ENCODE data around the gene GATAD2A.

Gene GATAD2A

DNA sequence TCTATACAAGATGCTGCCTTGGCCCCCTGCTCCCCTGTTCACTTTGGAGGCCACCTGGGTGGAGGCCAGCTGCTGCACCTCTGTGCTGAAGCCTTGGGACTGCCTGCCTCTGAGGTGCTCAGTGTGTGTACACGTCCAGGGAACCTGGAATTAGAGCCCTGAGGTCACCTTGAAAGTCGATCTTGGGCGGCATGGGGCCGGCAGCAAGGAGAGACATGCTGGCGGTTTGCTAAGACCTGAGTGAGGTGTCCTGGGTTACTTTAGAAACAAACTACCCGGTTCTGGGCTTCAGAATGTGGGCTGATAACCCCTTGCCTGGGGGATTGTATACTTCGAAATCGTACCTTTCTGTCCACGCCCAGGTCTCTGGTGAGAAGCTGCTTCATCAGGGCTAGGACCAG is 84.3 kb downstream of the GATAD2A start:
- no peaks in the 10 kb centered on the region for H3K27me3 ChIP-seq (ENCODE audit: low read depth, low read length)
- H3K9me3 ChIP-seq (ENCODE audit: insufficient read depth, low read length): no peaks in the 10 kb centered on the region
- no peak for TF ChIP-seq EZH2phosphoT487 (IDR thresholded peaks at IDR 0.05; ENCODE audit: low read depth)
- TF ChIP-seq, protein P1, sequence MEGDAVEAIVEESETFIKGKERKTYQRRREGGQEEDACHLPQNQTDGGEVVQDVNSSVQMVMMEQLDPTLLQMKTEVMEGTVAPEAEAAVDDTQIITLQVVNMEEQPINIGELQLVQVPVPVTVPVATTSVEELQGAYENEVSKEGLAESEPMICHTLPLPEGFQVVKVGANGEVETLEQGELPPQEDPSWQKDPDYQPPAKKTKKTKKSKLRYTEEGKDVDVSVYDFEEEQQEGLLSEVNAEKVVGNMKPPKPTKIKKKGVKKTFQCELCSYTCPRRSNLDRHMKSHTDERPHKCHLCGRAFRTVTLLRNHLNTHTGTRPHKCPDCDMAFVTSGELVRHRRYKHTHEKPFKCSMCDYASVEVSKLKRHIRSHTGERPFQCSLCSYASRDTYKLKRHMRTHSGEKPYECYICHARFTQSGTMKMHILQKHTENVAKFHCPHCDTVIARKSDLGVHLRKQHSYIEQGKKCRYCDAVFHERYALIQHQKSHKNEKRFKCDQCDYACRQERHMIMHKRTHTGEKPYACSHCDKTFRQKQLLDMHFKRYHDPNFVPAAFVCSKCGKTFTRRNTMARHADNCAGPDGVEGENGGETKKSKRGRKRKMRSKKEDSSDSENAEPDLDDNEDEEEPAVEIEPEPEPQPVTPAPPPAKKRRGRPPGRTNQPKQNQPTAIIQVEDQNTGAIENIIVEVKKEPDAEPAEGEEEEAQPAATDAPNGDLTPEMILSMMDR (IDR thresholded peaks at IDR 0.05; ENCODE audit: low read depth, low read length): no peak
- H2AFZ ChIP-seq (ENCODE audit: low read depth, low read length): no peak overlapping the region
- H3K36me3 ChIP-seq (replicated peaks; ENCODE audit: low read depth, low read length): peaks cover 19% of the 10 kb centered on the region
- H3K4me2 ChIP-seq (ENCODE audit: low read length): no peak overlapping the region
- H3K9ac ChIP-seq (ENCODE audit: low read length): no peak overlapping the region
- H3K79me2 ChIP-seq (ENCODE audit: low read length): peaks cover 64% of the 10 kb centered on the region
- peaks cover 24% of the 10 kb centered on the region for H3K4me1 ChIP-seq (ENCODE audit: low read length)
- peaks cover 14% of the 10 kb centered on the region for H4K20me1 ChIP-seq (ENCODE audit: insufficient read depth, low read length)
- H3K27ac ChIP-seq (ENCODE audit: low read length): peak overlapping the region; percentile 9; the same call in 1 of the 2 replicates
- H3K4me3 ChIP-seq (ENCODE audit: low read length): no peak overlapping the region

DNA sequence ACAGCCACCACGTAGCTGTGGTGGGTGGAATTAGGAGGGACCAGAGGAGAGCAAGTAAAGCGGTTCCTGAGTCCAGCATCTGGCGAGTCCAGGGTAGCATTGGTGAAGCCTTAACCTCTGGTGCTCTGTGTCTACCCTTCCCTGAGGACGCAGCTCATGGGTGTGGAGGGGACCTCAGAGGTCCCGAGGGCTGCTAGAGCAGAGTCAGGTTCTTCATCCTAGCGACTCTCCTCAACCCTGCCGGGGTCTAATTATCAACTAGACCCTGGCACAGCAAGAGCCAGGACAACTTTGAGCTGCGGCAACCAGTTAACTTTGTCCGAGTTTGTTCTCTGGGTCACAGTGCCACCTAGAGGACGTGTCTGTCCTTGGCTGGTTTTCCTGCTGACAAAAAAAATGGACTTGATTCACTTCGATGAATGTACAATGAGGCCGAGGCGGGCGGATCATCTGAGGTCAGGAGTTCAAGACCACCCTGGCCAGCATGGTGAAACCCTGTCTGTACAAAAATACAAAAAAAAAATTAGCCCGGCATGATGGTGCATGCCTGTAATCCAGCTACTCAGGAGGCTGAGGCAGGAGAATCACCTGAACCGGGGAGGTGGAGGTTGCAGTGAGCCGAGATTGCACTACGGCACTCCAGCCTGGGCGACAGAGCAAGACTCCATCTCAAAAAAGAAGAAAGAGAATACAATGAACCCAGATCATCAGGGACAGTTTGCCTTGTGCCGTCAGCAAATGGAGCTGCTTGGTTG is 84.9 kb downstream of the GATAD2A start:
- Histone ChIP-seq H3K9ac (ENCODE audit: low read length) (no peak overlapping the region), H3K4me1 (ENCODE audit: low read length) (peaks cover 18% of the 10 kb centered on the region), H4K20me1 (ENCODE audit: insufficient read depth, low read length) (peaks cover 11% of the 10 kb centered on the region), H3K27ac (ENCODE audit: low read length) (peak overlapping the region; percentile 9; the same call in 1 of the 2 replicates), H3K4me3 (ENCODE audit: low read length) (no peak overlapping the region), H3K79me2 (ENCODE audit: low read length) (peaks cover 58% of the 10 kb centered on the region), H3K4me2 (ENCODE audit: low read length) (peak overlapping the region; percentile 18; the same call in 1 of the 2 replicates), H3K27me3 (ENCODE audit: low read depth, low read length) (no peaks in the 10 kb centered on the region), H3K36me3 (replicated peaks; ENCODE audit: low read depth, low read length) (peaks cover 20% of the 10 kb centered on the region), H3K9me3 (ENCODE audit: insufficient read depth, low read length) (no peaks in the 10 kb centered on the region), H2AFZ (ENCODE audit: low read depth, low read length) (no peak overlapping the region)
- TF ChIP-seq, protein P1 (IDR thresholded peaks at IDR 0.05; ENCODE audit: low read depth, low read length): peak; percentile 88
- TF ChIP-seq EZH2phosphoT487 (IDR thresholded peaks at IDR 0.05; ENCODE audit: low read depth): no peak

DNA sequence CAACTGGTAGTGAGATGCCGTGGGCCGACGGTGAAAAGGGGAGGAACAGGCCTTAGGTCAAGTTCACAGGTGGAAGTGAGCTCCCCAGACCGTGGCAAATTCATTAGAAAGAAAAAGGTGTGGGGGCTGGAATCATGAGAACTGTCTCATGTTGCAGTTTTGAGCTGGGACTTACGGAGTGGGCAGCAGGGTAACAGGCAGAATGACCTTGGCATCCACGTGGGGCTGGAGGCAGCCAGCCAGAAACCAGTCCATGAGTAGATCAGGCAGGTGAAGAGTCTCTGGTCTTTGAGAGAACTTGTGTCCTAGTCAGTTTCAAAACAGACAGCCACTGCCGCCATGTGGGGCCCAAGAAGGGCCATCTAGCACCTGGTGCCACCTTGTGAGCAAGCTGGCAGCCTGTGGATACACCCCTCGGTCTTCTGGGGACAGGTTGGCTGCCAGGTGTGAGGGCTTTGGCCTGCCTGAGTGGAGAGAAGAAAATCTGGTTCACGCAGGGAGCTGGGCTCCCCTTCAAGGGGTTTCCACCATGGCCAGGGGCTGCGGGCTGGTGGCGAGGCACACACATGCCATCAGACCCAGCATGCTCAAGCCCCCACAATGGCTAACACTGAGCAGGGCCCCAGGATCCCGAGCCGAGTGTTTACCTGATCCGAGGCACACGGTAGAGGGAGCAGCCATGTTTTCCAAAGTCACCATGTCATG is 86.0 kb downstream of the GATAD2A start:
- Histone ChIP-seq H3K79me2 (ENCODE audit: low read length) (peaks cover 47% of the 10 kb centered on the region), H3K4me3 (ENCODE audit: low read length) (no peak overlapping the region), H3K4me2 (ENCODE audit: low read length) (no peak overlapping the region), H2AFZ (ENCODE audit: low read depth, low read length) (no peak overlapping the region), H3K4me1 (ENCODE audit: low read length) (peaks cover 13% of the 10 kb centered on the region), H3K27ac (ENCODE audit: low read length) (no peak overlapping the region), H3K9me3 (ENCODE audit: insufficient read depth, low read length) (no peaks in the 10 kb centered on the region), H4K20me1 (ENCODE audit: insufficient read depth, low read length) (0 out of 2 replicates have a peak, but pooled peaks cover 3% of the 10 kb centered on the region), H3K27me3 (ENCODE audit: low read depth, low read length) (no peaks in the 10 kb centered on the region), H3K36me3 (replicated peaks; ENCODE audit: low read depth, low read length) (peaks cover 27% of the 10 kb centered on the region), H3K9ac (ENCODE audit: low read length) (no peak overlapping the region)
- no peak for TF ChIP-seq EZH2phosphoT487 (IDR thresholded peaks at IDR 0.05; ENCODE audit: low read depth)
- TF ChIP-seq, protein P1 (IDR thresholded peaks at IDR 0.05; ENCODE audit: low read depth, low read length): no peak

DNA sequence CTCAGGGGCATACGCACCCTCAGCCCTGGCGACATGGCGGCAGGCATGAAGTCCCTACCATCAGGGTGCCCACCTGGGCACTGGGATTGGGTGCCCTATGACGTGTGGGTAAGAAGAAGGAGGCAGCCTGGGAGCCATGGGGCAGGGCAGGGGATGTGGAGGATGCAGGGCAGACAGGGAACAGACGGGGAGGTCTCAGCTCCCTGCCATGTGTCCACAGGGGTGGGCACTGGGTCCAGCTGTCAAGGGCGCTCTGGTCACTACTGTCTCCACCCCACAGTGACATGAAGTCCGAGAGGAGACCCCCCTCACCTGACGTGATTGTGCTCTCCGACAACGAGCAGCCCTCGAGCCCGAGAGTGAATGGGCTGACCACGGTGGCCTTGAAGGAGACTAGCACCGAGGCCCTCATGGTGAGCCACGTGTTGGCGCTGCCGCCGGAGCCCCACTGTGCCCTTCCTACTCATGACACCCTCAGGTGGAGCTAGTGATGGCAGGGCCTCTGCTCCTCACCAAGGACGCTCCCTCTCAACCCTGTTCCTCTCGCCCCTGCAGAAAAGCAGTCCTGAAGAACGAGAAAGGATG is 86.6 kb downstream of the GATAD2A start:
- H3K4me1 ChIP-seq (ENCODE audit: low read length): peaks cover 13% of the 10 kb centered on the region
- no peak overlapping the region for H3K4me3 ChIP-seq (ENCODE audit: low read length)
- no peak overlapping the region for H3K9ac ChIP-seq (ENCODE audit: low read length)
- no peak for TF ChIP-seq EZH2phosphoT487 (IDR thresholded peaks at IDR 0.05; ENCODE audit: low read depth)
- H3K27me3 ChIP-seq (ENCODE audit: low read depth, low read length): no peaks in the 10 kb centered on the region
- no peak overlapping the region for H3K27ac ChIP-seq (ENCODE audit: low read length)
- H3K9me3 ChIP-seq (ENCODE audit: insufficient read depth, low read length): no peaks in the 10 kb centered on the region
- no peak overlapping the region for H3K4me2 ChIP-seq (ENCODE audit: low read length)
- 0 out of 2 replicates have a peak, but pooled peaks cover 3% of the 10 kb centered on the region for H4K20me1 ChIP-seq (ENCODE audit: insufficient read depth, low read length)
- peaks cover 29% of the 10 kb centered on the region for H3K36me3 ChIP-seq (replicated peaks; ENCODE audit: low read depth, low read length)
- H3K79me2 ChIP-seq (ENCODE audit: low read length): peaks cover 41% of the 10 kb centered on the region
- H2AFZ ChIP-seq (ENCODE audit: low read depth, low read length): no peak overlapping the region
